Transverse colon (tissue), 4 donors: ENCODE measurements around the gene TRIM65.

Experiments used
- EP300 ChIP-seq: sonication (generic); formaldehyde crosslinking; IDR thresholded peaks from one replicate; pipeline ENCODE4 v1.6.1; 2017; ENCODE audit warnings: antibody characterized with exemption, low read depth
- POLR2A ChIP-seq: fragments of 450-650 bp; IDR thresholded peaks from one replicate; pipeline ENCODE4 v1.6.1; 2016; ENCODE audit warnings: antibody characterized with exemption, mild to moderate bottlenecking, moderate library complexity
- POLR2AphosphoS5 ChIP-seq, 3 donors: sonication (generic); formaldehyde crosslinking; IDR thresholded peaks; one replicate each; pipeline ENCODE4 v1.6.1; 2016; ENCODE audit warnings: antibody characterized with exemption in 3 of 3
- TF ChIP-seq, protein P1 (sequence below), 5 experiments: fragments of 200-600 bp in 3 of 5; fragments of 450-650 bp in 2 of 5; sonication (generic) in 3 of 5; IDR thresholded peaks; 1 replicate in 2 of 5; 2 replicates in 3 of 5; pipeline ENCODE4 v1.5.1; 2016 to 2017; ENCODE audit warnings: antibody characterized with exemption in 5 of 5, inconsistent platforms in 3 of 5, mild to moderate bottlenecking in 2 of 5, moderate library complexity in 1 of 5

DNA sequence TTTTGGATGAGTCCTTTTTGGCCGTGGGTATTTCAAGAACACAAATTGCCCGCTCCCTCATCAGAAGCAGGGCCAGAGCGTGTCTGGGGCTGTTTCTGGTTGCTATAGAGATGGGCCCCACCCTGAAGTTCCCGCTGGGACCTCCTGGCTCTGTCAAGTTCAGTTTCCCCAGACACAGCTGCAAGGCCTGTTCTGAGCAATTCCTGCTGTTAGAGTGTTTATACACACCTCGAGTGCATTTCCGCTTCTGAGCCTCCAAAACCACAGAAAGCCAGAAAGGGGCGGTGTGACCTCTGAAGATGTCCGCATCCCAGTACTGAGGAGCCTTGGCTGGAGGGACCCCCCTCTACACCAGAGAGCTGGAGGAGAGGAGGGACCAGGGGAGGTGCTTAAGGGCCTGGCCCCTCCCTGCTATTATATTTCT is 32.3 kb downstream of the TRIM65 start:
- TF ChIP-seq EP300 (no peak), POLR2A (no peak), POLR2AphosphoS5 (IDR thresholded peaks at IDR 0.05) (peak; percentile 61 to 84 (median 82))
- TF ChIP-seq, protein P1, sequence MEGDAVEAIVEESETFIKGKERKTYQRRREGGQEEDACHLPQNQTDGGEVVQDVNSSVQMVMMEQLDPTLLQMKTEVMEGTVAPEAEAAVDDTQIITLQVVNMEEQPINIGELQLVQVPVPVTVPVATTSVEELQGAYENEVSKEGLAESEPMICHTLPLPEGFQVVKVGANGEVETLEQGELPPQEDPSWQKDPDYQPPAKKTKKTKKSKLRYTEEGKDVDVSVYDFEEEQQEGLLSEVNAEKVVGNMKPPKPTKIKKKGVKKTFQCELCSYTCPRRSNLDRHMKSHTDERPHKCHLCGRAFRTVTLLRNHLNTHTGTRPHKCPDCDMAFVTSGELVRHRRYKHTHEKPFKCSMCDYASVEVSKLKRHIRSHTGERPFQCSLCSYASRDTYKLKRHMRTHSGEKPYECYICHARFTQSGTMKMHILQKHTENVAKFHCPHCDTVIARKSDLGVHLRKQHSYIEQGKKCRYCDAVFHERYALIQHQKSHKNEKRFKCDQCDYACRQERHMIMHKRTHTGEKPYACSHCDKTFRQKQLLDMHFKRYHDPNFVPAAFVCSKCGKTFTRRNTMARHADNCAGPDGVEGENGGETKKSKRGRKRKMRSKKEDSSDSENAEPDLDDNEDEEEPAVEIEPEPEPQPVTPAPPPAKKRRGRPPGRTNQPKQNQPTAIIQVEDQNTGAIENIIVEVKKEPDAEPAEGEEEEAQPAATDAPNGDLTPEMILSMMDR (IDR thresholded peaks at IDR 0.05), result no peak
